Stromal cell of bone marrow (primary cell): ENCODE data around the gene SCUBE1.
"Not testable (repeated sequence)": the region's sequence is repeated elsewhere in the genome, so short reads cannot be mapped to it uniquely, and the experiment has no call there.

Experiments used
- DNase-seq: peaks from one replicate; pipeline ENCODE4 v3.0.0-alpha.2; 2012; ENCODE audit warnings: low read depth

Gene SCUBE1

GRCh38 chr22:43301866-43302265 lies 41.3 kb downstream of the SCUBE1 start:
- DNase-seq: no peak

DNA sequence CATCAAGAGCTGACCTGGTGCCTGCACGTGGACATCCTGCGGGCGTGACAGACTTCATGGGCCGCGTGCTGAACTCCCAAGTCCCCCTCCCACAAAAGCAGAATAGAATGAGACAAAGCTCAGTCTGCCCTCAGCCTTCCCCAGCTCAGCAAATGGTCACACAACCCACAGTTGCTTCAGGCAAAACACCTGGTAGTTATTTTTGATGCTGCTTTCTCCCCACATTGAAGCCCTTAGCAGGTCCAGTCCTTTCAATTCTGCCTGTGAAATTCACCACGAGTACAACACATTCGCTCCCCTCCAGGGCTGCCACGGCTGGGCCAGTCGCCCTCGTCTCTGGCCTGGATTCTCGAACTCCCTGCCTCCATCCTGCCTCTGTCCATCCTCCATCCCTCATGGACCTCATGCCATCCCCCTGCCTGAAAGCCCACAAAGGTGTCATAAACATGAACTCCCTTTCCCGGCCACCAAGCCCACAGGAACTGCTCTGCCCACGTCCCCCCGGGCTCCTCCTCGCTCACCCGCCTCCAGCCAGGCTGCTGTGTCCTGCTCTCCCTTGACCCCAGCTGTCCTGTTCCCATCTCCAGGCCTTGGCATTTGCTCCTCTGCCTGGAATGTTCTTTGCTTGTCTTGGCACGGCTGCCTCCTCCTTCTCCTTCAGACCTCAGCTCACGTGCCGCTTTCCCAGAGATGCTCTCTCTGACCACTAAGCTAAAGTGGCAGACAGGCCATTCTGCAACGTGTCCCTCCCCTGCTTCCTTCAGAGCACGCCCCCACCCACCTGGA lies 42.1 kb downstream of the SCUBE1 start:
- no peak for DNase-seq

DNA sequence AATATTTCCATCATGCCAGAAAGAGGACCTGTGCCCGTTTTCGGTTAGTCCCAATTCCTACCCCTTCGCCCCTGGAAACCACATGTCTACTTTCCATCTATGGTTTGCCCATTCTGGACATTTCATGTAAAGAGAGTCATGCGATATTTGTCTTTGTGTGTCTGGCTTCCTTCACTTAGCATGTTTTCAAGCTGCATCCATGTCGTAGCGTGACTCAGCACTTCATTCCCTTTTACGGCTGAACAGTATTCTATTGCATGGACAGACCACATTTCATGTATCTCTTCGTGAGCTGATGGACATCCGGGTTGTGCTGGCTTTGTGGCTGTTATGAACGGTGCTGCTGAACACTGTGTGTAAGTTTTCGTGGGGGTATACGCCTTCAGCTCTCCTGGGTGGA lies 43.4 kb downstream of the SCUBE1 start:
- no peak for DNase-seq

DNA sequence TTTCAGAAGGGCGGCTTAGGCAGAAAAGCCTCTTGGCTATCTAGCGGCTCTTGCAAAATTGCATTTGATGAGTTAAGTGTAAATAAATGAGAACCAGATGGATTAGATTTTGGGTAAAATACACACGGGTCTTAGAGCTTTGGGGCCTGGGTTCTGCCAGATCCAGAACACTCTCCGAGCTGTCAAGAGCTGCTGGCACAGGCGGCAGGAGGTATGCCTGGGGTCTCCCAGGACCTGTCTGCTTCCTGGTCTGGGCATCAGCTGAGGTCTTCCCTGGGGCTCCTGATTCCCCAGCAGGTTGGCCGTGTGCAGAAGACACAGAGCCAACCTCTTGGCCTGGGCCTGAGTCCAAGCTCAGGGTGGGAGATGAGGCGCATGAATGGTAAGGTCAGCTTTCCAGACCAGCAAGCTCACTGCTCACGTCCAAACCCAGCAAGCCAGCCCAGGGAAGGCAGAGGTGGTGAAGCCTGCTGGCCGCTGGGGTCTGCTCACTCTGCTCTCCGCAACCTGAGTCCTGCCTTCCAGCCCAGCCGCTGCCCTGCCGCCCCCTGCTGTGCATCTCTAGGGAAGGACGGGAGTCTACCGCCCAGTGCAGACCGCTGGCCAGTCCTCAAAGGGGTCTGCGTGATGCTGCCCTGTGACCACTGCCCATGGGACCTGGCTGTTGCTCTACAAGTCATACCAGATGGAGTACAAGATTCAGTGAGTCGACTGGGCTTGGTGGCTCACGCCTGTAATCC lies 44.9 kb downstream of the SCUBE1 start:
- DNase-seq: no peak

- no peak for DNase-seq
Measured at GRCh38 chr22:43297270-43298061, 45.7 kb downstream of the SCUBE1 start.

DNA sequence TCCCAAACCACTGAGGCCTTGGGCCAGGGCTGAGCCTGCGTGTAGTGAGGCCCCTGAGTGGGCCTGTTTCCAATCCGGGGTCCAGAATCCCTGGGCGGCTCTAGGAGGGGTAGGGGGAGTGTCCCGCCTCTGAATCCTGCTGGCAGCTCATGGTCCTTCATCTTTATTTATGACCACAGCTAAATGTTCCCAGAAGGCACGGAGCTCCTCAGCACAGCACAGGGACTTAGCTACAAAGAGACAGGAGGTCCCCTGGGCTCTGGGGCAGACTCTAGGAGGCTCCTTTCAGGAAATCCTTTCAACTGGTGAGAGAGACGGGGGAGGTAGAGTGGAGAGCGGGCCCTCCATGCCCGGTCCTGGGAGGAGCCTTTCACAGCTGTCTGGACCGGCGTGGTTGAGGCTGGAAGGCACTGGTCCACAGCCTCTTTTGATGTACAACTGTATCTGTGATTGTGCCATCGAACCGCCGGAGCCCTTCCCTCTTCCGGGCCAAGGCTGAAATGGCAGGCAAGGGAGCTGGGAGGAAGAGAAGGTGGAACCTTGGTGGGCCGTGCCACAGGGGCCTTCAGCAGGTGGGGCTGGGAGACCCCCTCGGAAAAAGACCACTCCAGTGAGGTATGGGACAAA lies 46.8 kb downstream of the SCUBE1 start:
- DNase-seq: no peak

- DNase-seq: no peak
Measured at GRCh38 chr22:43295660-43296059, 47.5 kb downstream of the SCUBE1 start.

DNA sequence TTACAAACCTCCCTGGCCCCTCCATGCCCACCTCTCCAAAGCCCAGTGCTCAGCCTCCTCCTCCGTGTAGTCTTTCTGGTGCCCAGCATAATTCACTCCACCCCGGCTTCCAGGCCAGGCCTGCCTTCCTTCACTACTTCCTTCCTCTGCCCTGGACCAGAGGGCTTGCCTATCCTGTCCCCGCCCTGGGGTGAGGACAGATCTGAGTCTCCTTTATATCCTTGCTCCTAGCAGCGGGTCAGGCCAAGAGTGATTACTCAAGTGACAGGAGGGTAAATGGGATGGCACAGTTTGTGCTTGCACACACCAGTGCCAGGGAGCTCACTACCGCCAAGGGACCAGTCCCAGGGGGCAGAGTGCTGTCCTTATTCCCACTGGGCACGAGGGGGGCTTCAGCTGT lies 48.0 kb downstream of the SCUBE1 start:
- DNase-seq: no peak

GRCh38 chr22:43293655-43294392 lies 49.3 kb downstream of the SCUBE1 start:
- no peak for DNase-seq

DNA sequence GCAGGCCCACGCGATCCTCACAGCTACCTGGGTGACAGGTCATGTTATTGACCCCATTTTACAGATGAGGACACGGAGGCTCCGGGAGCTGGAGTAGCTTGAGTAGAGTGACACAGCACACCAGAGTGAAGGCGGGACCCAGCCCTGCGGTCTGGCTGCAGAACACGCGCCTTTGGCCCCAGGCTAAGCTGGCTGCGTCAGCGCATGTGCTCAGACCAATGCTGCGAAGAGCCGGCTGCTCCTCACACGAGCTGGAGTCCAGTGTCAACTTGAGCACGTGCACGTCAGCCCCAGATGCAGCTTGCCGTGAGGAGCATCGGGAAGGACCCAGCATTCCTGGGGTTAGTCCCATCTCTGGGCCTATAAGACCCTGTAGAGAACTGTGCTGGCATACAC lies 49.9 kb downstream of the SCUBE1 start:
- no peak for DNase-seq

- DNase-seq: no peak
Measured at GRCh38 chr22:43292630-43293018, 50.5 kb downstream of the SCUBE1 start.

- DNase-seq: no peak
Measured at GRCh38 chr22:43291381-43291780, 51.8 kb downstream of the SCUBE1 start.

- DNase-seq: no peak
Measured at GRCh38 chr22:43289976-43290721, 53.0 kb downstream of the SCUBE1 start.

DNA sequence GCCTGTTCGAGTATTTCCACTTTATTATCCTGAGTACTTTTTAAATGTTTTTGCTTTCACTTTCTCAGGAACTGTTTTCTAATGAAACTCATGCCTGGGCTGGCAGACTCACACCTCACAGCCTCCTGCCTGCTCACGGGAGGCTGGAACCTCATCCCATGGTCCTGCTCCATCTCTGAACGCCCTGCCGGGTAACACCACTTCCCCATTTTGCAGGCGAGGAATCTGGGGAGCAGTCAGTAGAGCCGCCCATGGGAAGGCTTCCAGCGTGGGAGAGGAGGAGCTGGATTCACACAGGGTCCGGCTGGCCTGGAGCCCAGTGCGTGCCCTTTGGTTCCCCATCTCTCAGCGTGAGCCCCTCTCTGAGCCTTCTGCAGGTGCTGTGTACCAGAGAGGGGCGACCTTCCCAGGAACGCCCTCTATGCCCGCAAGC lies 53.6 kb downstream of the SCUBE1 start:
- no peak for DNase-seq

DNA sequence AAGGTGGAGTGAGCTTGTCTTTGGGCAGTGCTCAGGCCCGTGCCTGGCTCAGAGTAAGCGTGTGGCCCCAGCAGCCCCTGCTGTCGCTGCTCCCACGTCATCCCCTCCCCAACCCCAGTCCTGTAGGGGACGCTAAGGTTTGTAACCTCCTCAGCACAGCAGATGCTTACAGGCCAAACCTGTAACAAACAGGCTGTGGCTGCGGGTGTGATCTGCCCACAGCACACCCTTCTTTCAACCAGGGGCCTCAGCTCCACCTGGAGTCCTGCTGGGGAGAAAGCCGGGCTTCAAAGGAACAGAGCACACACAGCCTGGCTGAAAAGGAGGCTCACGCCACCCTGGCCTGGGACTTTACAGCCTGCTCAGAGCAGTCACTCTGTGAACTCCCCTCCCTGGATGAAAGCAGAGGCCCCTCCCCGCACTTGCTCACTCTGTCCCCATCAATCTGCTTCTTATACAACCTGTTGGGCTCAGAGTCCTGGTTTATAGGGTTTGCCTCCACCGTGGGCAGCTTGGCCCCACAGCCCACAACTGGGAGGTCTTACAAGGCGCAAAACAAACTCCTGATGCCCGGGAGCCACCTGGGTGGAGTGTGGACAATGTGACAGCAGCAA lies 54.3 kb downstream of the SCUBE1 start:
- DNase-seq: no peak

DNA sequence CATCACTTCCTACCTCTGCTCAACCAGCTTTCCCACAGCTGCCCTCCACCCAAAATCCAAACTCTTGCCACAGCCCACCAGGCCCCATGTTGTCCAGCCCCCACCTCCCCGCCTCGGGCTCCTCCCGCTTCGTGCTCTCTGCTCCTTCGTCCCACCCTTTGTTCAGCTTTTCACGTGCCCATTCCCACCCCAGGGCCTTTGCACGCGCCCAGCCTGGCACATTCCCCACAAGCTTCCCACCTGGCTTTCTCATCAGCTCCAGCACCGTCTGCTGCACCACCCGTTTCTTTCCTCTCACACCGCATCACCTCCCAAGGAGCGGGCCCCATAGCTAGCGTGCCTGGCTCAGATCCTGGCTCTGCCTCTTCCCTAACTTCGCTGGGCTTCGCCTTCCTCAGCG lies 54.8 kb downstream of the SCUBE1 start:
- DNase-seq: no peak

DNA sequence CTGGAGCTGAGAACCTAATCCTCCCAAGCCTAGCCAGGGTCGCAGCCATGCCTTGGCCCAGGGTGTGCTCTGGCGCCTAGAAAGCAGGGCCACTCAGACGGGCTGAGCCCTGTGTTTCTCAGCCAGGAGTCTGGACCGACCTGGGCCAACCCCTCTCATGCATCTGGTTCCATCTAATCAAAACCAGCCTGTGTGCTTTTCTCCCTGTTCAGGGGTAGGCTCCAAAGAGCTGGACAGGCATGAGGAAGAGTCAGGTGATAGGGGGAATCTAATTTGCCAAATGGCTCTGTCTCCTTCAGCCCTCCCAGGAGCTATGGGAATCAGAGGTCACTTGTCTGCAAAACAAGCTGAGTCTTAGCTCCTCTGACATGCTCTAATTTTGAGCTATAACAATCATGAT lies 55.7 kb downstream of the SCUBE1 start:
- no peak for DNase-seq

DNA sequence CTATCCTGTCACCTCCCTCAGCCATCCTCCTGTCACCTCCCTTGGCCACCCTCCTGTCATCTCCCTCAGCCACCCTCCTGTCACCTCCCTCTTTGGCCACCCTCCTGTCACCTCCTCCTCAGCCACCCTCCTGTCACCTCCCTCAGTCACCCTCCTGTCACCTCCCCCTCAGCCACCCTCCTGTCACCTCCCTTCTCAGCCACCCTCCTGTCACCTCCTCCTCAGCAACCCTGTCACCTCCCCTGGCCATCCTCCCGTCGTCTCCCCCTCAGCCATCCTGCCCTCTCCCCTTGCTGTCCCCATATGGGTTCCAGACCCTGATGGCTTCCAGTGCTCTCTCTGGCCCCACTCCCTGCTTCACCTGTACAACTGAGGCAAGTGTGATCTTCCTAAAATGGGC lies 61.8 kb downstream of the SCUBE1 start:
- no peak for DNase-seq

GRCh38 chr22:43280523-43280886 lies 62.7 kb downstream of the SCUBE1 start:
- not testable (repeated sequence) for DNase-seq

DNA sequence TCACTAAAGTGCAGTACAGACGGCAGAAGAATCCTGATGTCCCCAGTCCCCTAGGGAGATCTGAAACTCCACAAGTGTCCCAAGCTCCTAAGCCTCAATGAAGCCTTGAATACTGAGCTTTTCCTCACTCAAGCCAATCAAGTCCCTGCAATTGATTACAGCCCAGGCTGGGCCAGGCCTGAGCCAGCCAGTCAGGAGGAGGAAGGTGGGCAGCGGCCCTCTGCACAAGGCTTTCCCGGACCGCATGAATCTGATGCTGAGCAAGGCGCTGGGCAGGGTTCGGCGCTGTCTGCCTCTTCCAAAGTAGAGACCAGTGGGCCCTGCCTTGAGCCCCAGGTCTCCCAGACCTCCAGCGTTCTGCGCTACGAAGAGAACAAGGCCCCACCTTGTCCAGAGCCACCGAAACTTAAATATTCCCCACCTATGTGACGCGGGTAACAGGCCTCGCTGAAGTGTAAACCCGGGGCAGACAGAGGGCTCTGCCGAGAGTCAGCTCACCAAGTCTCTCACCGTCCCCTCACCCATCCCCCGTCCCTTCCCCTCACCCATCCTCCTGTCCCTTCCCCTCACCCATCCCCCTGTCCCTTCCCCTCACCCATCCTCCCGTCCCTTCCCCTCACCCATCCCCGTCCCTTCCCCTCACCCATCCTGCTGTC lies 63.2 kb downstream of the SCUBE1 start:
- no peak for DNase-seq
